ENCODE data around the gene PPP1R11.
"Not testable (repeated sequence)": the region's sequence is repeated elsewhere in the genome, so short reads cannot be mapped to it uniquely, and the experiment has no call there.

Gene PPP1R11

DNA sequence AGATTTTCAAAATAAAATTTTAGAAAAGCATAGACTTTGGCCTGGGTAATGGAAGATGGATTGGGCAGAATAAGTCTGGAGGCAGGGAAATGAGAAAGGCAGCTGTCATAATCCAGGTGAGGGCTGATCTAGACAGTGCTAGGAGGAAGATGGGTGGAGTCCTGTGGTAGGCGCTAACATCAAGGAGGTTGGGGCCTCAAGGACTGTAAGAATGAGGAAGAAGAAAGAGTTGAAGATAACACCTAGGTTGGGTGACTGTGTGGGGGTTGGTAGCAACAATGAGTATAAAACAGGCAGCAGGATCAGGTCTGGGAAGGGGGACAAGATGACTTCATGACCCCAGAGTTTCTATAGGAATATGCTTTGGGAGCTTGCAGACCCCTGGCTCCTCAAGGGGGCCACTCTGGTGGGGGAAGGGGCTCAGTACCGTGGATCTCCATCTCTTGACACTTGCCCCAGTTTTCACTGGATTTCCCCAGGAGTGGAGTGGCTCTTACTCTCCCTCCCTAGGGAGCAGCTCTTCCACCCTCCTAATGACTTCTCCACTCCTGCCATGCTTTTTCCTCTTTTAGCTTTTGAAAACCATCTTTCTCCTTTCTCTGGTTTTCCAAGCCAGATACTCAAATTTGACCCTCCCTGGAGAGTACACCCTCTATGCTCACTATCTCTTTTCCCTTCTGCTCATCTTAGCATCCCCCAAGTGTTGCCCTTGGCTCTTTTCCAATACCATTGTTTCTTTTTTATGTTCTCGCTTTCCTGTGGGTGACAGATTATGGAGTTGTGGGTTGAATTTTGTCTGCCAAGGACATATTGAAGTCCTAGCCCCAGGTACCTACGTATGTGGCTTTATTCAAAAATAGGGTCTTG lies 31.1 kb downstream of the PPP1R11 start:
- DNase-seq (ENCODE audit: low read depth) = no peak

DNA sequence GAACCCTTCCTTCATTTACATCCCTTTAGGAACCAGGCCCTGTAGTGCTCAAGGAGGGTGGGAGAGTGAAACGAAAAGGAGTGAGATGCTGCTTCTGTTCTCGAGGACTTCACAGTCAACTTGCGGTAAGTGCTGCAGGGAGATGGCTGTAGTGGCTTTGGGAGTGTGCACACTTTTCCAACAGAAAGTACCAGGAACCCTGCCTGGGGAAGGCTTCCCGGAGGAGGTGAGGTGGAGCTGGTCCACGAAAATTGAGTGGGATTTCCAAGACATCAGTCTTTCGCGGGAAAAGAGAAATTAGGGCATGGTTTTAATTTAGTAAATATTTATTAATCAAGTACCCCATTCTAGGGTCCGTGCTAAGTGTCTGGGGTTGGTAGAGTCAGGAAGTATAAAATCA lies 33.2 kb downstream of the PPP1R11 start:
- DNase-seq (ENCODE audit: low read depth) = no peak

DNA sequence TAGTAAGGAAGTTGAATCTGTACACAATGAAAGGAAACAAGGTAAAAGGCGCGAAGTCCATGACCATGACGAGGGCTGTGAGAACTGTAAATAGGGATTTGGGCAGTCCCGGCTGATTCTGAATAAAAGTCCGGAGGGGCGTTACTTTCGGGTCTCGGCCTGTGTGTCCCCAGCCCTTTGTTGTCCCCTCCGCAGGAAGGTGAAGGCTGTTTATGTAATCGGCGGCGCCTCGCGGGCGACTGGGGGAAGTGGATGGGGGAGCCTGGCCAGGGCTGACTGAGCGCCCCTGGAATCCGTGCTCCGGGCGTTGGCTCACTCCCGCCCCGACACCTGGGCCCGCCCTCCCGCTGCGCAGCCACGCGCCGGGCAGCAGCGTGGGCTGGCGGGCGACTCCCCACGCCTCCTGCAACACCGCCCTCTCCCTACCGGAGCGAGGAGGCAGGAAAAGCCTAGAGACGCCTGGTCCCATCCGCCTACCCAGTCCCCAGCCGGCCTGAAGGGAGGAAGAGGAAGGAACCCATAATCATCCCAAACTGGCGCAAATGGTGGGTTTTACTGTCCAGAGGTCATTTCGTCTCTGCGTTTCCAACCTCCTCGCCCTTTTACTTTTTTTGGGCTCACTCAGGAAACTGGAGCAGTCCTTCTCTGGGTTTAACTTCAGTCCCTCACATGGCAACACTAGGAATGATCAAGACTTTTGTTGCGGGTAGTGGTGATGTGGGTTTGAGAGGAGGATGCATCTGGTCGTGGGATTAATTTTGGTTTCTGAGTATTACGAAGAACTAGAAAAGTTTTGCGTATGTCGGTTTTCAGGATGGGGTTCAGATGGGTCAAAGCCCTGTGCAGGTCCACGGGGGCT lies 33.8 kb downstream of the PPP1R11 start:
- DNase-seq (ENCODE audit: low read depth) = no peak

DNA sequence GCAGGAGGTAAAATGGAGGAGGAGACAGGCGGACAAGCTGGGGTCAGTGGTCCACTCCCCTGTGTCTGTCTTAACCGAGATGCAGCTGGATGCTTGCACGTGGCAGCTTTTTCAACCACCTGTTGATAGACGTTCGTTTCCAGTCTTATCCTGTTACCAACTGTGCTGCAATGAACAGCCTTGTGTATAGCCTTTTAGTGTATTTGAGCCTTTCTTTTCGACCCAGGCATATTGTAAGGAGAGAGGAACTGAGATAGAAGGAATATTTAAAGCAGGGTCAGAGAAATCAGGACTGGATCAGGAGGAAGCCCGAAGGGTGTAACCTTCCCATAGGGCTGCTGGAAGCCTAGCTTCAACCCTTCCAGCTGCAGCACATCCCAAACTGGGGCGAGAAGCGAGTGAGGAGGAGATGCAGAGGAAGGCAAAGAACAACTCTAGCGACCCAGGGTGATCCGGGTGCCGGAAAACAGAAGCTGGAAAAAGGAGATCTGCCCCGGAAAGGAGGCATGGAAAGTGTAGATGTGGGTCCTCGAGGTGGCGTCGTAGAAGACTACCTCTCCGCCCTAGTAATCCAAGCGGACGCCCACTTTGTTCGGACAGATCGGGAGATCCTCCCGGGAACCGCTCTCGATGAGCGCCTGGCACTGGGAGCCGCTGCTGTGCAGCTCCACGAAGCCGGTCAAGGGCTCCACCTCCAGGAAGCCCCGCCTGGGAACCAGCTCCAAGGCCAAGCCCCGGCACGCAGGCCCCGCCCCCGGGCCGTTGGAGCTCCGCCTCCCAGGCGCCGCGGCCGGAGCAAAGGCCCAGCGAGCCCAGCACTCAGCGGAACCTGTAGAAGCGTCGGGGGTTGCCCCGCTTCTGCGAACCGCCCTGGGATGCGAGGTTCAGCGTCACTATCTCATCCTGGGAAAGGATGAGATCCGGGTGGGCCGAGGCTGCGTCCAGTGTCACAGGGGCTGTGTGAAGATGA lies 34.7 kb downstream of the PPP1R11 start:
- peak; percentile 84 for DNase-seq (ENCODE audit: low read depth)

DNA sequence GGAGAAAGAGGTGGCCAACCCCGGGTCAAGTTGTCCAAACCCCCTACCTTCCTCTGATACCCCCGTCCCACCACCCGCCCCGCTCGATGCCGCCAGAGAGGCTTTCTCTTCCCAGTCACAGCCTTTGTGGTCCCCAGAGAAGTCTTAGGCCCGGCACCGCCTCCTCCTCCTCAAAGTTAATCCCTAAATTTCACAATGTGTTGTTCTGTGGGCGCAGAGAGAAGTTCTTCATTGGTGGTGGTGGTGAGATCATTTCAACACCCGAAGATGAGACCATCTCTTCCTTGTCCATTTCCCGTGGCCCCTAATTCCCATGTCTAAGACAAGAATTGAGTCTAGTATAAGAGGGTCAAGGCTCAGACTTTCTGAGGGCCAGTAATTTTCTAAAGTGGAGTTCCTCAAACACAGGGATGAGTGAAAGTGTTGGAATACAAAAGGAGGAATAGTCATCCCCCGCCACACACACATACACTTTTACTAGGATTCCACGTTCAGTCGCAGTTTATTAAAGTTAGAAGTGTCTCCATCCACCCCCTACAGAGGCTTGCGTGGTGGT lies 35.5 kb downstream of the PPP1R11 start:
- DNase-seq (ENCODE audit: low read depth) = peak; percentile 94

DNA sequence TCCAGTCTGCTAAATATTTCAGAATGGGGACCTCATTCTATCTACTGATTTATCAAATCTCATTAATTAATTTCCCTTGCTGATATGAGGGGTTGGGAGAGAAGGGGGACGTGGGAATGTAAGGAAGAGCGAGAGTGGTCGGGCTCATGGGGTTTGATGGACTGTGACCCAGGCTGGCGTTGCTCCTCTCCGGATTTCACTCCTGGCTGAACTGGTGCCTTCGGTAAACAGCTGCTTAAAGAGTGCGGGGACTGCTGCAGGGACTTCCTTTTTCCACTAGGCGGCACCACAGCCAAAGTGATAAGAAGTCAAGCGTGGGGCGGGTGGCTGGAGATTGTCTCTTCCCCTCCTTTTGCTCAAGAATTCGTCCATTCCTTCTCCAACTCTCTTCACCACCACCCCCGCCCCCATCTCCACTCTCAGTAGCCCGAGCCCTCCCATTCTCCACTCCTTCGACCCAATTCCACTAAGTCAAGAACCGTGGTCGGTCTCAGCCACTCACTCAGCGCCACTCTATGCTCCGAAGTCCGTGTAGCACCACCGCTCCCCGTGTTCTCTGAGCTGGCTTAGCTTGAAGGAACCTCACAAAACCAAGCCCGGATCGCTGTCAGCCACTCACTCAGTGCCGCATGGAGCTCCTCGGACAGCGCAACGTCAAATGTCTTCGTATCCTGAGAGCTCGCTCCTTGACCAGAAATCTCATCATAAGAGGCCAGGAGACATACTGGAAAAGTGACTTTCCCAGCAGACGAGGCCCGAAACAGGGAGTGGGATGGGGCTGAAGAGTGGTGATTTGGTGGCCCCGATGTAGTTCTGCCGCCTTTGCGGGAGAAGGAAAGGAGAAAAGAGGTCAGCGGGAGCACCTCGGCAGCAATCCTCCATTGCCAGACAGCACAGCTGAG lies 36.2 kb downstream of the PPP1R11 start:
- DNase-seq (ENCODE audit: low read depth) = peak; percentile 84

DNA sequence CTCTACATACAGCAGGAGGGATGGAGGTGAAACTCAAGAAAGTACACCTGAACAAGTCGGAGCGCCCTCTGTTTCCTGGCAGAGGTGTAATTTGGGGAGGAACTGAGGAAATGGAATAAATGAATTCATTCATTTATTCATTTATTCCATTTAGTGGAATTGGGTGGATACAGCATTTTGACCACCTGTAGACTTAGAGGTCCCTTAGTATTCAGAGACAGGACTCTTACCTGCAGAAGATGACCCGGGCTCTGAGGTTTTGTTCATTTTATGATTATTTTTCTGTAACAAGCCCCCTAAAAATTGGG lies 36.8 kb downstream of the PPP1R11 start:
- no peak for DNase-seq (ENCODE audit: low read depth)

DNA sequence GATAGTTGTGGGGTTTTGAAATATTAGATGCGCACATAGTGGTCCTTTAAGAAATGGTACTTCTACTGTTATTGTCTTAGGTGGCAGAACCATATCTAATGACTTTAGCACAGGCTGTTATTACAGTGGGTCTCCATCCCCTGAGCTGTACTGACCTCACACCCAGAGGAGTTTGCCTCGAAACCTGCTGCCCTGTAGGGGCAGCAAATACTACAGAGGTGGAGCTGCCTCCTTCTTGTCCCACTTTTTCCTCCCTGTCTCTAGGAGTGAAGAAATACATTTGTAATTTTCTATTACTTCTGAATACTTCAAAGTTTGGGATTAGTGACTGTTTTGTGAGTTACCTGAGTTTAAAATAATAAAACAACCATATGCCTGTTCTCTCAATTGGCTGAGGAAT lies 37.7 kb downstream of the PPP1R11 start:
- no peak for DNase-seq (ENCODE audit: low read depth)

DNA sequence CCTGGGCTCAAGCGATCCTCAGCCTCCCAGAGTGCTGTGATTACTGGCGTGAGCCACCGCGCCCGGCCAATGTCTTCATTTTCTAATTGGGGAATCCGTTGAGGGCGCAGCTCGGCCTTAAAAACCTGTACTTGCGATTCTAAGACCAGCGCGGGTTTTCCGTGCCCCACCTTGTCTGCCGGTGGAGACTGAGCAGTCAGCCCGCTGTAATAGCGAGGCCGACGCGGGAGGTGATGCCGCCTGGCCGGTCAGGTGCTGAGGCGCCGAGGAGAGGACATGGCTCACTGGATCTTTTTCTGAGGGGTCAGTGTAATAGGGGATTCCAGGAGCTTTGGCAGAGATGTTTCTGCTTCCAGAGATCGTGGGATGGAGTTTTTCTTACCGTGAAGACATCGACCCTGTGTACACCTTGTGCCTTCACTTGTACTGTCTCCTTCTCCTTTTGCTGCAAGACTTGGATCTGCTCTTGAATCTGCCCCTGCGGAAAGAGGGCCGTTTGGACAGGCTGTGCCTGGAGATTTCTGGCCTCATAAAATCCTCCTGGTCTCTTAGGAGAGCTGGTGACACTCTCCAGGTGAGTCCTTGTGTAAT lies 44.4 kb downstream of the PPP1R11 start:
- DNase-seq (ENCODE audit: low read depth) = no peak

DNA sequence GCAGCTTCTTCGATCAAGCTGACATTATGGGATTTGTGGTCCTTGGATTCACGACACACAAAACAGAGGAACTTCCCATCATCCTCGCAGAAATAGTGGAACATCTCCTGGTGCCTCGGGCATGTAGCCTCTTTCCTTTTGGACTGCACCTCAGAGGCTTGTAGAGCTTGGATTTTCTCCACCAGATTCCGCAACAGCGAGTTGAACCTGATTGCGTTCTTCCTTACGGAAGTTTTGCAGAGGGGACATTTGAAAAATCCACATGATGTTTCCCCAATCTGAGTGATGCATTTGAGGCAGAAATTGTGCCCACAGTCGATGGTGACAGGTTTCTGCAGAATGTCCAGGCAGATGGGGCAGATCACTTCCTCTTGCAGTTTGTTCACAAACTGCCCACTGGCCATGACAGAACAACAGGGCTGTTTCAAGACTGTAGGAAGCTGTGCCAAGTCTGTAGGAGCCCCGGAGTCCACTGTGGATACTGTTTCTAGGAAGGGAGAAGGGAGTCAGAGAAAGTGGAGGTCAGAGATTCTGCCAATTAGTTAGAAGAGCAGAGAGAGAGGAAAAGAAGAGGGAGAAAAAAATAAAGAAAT lies 45.5 kb downstream of the PPP1R11 start:
- no peak for DNase-seq (ENCODE audit: low read depth)

DNA sequence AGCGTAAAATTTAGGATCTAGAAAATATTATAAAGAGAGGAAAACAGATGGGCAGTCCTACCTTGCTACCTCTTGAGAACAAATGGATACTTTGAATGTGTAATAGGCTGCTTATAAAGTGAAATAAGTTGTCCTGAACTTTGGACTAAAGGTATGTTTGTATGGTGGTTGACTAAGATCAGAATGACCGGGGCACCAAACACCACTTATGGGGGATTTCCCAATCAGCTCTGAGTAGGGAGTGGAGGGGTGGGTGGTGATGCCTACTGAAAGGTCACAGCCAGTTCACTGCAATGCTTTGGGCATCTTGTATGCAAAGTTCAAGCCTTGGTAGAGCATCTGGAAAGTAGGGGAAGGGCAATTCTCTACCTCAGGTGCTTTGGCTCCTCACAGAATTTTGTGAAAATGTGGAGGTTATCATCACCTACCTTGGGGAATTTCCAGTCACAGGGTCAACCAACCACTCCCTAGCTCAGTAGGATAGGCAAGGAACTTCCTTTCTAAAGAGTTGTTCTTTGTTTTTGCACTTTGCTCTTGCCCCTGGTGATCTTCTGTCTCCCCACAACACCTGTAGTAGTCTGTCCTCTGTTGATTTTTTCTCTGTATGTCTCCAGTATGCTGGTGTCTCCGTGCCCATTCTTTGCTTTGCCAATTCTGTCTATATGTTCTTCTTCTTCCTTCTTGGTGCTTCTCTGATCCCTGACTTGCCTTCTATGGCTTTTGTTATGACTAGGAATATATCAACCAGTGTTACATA lies 46.2 kb downstream of the PPP1R11 start, which contains the start of gene TRIM31:
TSS of gene TRIM31 (minus strand) at position 88 of the 757 bp plus-strand sequence. CDS start 285 bp downstream, outside the sequence.
- DNase-seq (ENCODE audit: low read depth) = no peak

DNA sequence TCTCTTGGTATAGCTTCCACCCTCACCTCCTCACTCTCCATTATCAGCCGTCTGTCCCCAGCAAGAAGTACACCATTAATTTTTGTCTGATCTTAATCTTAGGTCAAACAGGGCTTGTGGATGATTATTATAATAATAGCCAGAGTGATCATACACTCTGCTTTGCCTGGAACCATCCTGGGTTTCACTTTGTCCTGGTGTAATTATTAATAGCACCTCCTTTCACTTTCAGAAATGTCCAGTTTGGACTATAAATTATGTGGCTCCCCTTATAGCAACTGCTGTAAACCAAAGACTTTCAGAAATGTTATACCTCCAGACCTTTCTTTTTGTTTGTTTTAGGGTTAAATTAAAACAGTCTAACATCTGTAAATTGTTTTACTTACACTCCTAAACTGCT lies 46.8 kb downstream of the PPP1R11 start:
- DNase-seq (ENCODE audit: low read depth) = no peak

DNA sequence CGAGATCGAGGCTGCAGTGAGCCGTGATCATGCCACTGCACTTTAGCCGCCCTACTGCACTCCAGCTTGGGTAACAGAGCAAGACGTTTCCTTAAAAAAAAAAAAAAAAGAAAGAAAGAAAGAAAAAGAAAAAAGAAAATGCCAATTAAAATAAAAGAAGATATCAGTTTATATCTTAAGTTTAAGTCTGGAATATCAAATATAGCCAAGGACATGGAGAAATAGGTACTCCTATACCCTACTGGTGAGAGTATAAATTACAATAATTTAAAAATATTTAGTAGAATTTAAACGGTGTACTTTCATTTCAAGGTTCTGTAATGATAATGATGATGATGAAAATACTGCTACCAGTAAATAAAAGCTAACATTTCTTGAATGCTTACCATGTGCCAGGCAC lies 49.7 kb downstream of the PPP1R11 start:
- no peak for DNase-seq (ENCODE audit: low read depth)

DNA sequence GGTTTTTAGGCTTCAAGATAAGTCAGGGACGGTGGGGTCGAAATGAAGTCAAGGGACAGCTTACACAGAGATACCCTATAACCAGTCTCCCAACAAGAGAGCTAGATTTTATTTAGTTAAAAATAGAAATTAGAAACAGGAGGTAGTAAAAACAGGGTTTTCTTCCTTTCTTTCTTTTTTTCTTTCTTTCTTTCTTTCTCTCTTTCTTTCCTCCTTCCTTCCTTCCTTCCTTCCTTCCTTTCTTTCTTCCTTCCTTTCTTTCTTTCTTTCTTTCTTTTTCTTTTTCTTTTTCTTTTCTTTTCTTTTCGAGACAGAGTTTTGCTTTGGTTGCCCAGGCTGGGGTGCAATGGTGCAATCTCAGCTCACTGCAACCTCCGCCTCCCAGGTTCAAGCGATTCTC lies 51.7 kb downstream of the PPP1R11 start:
- DNase-seq (ENCODE audit: low read depth) = not testable (repeated sequence)

All from amniotic epithelial cell (primary cell).